ENCODE measurements around the gene PHIP. TPM values are rescaled to one million over a fixed set of nuclear protein-coding genes. Genes with fewer than 3 reads are reported as not detected.

Gene PHIP
- total and polyA plus RNA-seq, 2 of the 8 experiments (the other 6 are each of a cell fraction or from before 2014, with no cell fraction given), result 7.3 to 56.2 TPM

DNA sequence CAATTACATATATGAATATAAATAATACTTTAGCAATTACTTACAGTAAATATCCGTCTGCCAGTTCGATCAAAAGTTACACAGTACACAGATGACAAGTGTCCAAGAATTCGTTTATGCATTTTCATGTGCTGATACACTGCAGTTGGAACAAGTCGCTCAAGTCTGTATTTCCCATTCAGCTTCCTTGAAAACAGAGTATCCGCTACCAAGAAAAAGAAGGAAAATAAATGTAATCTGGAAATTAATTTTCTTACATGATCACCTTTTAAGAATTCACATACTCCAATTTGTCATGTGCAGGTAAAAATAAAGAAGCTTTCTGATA is 35.3 kb downstream of the PHIP start (continued):
- TF ChIP-seq, protein P1, sequence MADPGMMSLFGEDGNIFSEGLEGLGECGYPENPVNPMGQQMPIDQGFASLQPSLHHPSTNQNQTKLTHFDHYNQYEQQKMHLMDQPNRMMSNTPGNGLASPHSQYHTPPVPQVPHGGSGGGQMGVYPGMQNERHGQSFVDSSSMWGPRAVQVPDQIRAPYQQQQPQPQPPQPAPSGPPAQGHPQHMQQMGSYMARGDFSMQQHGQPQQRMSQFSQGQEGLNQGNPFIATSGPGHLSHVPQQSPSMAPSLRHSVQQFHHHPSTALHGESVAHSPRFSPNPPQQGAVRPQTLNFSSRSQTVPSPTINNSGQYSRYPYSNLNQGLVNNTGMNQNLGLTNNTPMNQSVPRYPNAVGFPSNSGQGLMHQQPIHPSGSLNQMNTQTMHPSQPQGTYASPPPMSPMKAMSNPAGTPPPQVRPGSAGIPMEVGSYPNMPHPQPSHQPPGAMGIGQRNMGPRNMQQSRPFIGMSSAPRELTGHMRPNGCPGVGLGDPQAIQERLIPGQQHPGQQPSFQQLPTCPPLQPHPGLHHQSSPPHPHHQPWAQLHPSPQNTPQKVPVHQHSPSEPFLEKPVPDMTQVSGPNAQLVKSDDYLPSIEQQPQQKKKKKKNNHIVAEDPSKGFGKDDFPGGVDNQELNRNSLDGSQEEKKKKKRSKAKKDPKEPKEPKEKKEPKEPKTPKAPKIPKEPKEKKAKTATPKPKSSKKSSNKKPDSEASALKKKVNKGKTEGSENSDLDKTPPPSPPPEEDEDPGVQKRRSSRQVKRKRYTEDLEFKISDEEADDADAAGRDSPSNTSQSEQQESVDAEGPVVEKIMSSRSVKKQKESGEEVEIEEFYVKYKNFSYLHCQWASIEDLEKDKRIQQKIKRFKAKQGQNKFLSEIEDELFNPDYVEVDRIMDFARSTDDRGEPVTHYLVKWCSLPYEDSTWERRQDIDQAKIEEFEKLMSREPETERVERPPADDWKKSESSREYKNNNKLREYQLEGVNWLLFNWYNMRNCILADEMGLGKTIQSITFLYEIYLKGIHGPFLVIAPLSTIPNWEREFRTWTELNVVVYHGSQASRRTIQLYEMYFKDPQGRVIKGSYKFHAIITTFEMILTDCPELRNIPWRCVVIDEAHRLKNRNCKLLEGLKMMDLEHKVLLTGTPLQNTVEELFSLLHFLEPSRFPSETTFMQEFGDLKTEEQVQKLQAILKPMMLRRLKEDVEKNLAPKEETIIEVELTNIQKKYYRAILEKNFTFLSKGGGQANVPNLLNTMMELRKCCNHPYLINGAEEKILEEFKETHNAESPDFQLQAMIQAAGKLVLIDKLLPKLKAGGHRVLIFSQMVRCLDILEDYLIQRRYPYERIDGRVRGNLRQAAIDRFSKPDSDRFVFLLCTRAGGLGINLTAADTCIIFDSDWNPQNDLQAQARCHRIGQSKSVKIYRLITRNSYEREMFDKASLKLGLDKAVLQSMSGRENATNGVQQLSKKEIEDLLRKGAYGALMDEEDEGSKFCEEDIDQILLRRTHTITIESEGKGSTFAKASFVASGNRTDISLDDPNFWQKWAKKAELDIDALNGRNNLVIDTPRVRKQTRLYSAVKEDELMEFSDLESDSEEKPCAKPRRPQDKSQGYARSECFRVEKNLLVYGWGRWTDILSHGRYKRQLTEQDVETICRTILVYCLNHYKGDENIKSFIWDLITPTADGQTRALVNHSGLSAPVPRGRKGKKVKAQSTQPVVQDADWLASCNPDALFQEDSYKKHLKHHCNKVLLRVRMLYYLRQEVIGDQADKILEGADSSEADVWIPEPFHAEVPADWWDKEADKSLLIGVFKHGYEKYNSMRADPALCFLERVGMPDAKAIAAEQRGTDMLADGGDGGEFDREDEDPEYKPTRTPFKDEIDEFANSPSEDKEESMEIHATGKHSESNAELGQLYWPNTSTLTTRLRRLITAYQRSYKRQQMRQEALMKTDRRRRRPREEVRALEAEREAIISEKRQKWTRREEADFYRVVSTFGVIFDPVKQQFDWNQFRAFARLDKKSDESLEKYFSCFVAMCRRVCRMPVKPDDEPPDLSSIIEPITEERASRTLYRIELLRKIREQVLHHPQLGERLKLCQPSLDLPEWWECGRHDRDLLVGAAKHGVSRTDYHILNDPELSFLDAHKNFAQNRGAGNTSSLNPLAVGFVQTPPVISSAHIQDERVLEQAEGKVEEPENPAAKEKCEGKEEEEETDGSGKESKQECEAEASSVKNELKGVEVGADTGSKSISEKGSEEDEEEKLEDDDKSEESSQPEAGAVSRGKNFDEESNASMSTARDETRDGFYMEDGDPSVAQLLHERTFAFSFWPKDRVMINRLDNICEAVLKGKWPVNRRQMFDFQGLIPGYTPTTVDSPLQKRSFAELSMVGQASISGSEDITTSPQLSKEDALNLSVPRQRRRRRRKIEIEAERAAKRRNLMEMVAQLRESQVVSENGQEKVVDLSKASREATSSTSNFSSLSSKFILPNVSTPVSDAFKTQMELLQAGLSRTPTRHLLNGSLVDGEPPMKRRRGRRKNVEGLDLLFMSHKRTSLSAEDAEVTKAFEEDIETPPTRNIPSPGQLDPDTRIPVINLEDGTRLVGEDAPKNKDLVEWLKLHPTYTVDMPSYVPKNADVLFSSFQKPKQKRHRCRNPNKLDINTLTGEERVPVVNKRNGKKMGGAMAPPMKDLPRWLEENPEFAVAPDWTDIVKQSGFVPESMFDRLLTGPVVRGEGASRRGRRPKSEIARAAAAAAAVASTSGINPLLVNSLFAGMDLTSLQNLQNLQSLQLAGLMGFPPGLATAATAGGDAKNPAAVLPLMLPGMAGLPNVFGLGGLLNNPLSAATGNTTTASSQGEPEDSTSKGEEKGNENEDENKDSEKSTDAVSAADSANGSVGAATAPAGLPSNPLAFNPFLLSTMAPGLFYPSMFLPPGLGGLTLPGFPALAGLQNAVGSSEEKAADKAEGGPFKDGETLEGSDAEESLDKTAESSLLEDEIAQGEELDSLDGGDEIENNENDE (IDR thresholded peaks at IDR 0.05; ENCODE audit: insufficient replicate concordance, low read length), result no peak
- no peak for TF ChIP-seq CHD1 (IDR thresholded peaks at IDR 0.05; ENCODE audit: low read depth, low read length)
- no peak for TF ChIP-seq CREB1 (IDR thresholded peaks at IDR 0.05)
- no peak for TF ChIP-seq GTF2F1 (IDR thresholded peaks at IDR 0.05; ENCODE audit: borderline replicate concordance, low read depth, low read length)
- TF ChIP-seq KDM5A (IDR thresholded peaks at IDR 0.05; ENCODE audit: low read length), result no peak
- no peak for TF ChIP-seq BACH1 (IDR thresholded peaks at IDR 0.05; ENCODE audit: low read length)
- TF ChIP-seq, protein P2, sequence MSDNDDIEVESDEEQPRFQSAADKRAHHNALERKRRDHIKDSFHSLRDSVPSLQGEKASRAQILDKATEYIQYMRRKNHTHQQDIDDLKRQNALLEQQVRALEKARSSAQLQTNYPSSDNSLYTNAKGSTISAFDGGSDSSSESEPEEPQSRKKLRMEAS (IDR thresholded peaks at IDR 0.05), result no peak
- no peak for TF ChIP-seq GABPA (IDR thresholded peaks at IDR 0.05; ENCODE audit: borderline replicate concordance, insufficient read depth, low read length)
- TF ChIP-seq CBX5 (IDR thresholded peaks at IDR 0.05; ENCODE audit: low read depth, low read length), result no peak

Data from H1 (cell line).